A172 (cell line): ENCODE measurements around the gene HPCAL1. TPM values are rescaled to one million over a fixed set of nuclear protein-coding genes. Genes with fewer than 3 reads are reported as not detected.

ENCODE experiments used
- DNase-seq: peaks from one replicate; pipeline ENCODE4 v3.0.0-alpha.2; 2015; ENCODE audit warnings: low spot score
- total RNA-seq: library from RNA; depleted of rRNA; stranded (reverse); fragments of >200 nt; shearing (Covaris generic); gene quantifications from 2 replicates; pipeline ENCODE4 v1.2.3, GENCODE V29; 2014

The HPCAL1 gene
- total RNA-seq, 1 experiment from 2014 or later, result 101 TPM

DNA sequence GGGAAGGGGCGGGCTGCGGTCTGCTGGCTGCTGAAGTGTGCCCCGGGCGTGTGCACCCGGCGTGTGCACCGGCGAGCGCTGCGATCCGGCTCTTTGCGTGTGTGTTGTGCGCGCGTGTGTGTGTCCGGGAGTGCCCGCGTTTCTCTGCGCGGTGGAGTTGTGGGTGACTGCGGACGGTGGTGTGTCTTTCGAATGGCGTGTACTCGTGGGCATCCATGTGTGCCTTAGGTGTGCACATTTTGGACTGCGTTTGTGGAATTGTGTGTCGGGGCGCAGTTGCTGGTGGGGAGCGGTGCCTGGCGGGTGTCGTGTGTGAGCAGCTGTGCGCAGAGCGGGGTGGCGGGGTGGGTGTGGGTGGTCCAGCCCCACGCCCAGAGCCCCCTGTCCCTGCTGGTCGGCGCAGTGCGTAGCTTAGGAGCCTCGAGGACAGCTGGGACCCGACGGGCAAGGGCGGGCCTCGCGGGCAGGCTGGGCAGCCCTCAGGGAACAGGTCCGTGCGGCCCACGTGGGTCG lies 533 bp downstream of the HPCAL1 start:
- DNase-seq, result no peak

DNA sequence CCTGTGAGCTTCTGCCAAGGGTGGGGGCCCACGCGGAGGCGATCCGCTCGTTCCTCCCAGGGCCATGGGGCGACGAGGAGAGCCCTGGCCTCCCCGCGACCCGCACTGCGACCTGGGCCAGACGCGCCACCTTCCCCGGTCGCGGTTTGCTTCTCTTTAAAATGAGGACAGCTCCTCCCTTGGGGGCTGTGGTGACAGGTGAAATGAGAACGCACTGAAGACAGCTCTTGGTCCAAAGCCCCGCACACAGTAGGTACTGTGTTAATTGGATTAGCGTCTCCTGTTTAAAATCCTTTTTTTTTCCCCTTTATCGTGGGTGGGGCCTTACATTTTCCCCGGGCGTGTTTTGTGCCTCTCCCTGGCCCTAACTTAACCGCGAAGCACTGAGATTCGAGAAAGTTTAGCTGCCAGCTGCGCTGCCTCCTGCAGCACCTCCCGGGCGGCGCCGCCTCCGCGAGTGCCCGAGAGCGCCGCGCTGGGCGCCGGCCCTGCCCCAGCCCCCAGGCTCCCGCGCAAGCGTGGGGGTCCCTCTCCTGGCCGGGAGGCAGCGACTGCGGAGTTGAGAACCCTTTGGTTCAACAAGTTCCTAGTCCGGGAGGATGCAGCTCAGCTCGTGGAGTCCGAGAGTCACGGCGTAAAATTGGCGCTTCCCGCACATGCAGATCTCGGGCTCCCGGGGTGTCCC lies 1.1 kb downstream of the HPCAL1 start:
- DNase-seq, result no peak

DNA sequence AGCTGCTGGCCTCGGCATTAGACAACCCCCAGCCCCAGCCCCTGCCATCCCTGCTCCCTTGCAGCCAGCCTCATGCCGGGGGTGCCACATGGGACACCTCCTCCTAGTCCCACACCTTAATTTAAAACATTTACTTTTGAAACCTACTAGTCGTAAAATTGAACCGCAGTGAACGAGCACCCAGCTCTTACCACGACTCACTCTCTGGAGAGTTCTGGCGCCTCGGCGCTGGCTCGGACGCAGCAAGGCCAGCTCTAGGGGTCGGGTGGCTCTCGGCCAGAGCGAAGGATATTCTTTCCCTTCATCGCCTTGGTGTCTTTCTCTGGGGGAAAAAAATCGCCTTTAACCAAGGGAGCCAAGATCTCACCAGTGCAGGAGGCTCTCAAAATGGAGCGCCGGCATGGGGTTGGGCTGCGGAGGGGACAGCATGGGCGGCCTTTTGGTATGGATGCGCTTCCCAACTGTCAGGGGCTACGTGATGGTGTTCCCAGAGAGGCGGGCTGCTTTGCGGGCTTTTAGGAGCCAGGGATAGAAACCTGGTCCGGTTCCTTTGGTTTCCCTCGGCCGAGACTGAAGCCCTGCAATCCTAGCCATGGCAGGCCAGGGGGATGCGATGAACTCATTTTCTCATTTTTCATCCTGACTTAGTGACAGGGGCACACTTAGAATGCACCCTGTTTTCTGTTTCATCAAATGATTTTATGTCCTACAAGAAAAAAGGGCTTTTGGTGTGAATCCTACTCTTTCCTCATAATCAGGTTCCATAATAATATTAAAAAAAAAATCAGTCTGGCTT lies 2.0 kb downstream of the HPCAL1 start:
- no peak for DNase-seq

DNA sequence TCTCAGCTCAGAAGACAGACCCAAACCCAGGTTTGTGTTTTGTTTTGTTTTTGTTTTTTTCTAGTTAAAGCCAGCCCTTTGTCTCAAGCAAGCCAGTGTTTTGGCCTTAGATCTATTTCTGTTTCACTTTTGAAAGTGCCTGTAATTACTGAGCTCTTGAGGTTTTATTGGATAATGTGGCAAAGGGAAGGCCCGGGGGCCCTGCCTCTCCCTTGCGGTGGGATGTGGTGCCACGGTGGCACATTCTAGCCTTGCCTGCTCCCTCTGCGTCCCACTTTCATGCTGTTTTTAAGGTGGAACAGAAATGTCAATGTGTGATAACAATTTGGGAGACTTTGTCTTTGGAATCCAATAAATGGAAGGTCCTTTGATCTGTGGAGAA lies 2.5 kb downstream of the HPCAL1 start:
- DNase-seq, result no peak

DNA sequence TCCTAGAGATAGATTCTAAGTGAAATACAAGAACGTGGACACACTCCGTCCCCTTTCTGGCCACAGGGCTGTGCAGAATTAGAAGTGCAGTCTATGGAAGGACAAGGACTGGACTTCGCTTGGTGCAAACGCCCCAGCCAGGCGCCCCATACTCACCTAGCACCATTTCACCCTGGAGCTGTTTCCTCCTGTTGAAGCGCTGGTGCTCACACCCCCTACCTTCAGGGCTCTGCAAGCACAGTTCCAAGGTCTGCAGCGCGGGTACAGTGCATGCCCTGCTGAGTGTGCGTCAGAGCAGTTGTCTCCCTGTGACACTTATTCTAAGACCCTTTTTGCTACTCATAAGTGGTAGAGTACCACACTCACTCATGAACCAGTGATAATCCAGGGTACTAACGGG lies 3.0 kb downstream of the HPCAL1 start:
- DNase-seq, result no peak

DNA sequence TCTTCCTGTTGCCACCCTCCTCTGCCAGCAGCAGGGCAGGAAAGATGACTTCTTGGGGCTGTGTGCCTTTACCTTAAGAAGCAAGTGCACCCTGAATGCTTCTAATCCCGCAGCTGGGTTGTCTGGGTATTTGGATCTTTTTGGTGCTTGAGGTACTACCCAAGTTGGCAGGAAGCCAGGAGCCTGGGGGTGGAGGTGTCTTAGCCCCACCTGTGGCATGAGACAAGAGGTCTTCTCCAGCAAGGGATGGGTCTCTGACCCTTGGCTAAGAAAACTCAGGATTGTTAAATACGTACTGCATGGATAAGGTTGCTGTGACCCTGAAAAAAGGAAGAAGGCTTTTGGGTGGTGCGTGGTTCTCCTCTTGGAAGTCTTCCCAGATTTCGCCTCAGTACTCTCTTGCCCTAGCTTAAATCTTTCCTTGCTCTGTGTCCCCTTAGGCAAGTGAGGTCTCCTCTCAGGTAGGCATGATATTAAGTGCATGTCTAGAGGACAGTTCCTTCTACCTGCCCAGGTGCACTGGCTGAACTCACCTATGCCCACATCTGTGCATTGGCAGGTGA lies 4.3 kb downstream of the HPCAL1 start:
- DNase-seq, result no peak

DNA sequence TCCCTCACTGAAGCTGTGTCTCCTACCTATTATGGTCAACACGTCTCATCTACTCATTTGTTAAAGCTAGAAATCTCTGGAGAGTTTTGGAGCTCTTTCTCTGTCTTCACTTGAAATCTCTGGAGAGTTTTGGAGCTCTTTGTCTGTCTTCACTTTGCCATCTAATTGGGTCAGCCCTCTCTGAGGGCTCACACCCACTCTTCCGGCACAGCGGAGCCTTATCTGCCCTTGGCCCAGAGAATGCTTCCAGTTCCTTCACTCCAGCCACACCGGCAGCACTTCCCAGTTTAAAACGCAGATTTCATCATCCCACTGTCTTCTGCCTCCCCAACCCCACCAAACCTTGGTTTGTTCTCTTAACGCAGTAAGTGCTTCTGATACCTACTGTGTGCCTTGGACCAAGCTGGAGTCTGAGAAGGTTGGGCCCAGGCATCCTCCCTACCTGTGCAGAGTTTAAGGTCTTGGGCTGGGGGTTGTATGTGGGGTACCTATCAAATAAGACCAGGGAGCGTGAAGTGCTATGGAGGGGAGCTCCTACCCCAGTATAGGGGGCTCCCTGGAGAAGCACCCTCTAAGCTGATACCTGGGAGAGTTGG lies 5.0 kb downstream of the HPCAL1 start:
- DNase-seq, result no peak

DNA sequence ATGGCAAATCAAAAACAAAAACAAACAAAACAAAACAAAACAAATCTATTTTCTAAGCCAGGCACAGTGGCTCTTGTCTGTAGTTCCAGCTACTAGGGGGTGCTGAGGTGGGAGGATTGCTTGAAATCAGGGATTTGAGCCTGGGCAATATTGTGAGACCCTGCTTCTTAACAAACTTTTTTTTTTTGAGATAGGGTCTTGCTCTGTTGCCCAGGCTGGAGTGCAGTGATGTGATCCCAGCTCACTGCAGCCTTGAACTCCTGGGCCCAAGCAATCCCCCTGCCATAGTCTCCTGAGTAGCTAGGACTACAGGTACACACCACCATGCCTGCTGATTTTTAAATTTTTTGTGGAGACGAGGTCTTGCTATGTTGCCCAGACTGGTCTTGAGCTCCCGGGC lies 6.2 kb downstream of the HPCAL1 start:
- no peak for DNase-seq

DNA sequence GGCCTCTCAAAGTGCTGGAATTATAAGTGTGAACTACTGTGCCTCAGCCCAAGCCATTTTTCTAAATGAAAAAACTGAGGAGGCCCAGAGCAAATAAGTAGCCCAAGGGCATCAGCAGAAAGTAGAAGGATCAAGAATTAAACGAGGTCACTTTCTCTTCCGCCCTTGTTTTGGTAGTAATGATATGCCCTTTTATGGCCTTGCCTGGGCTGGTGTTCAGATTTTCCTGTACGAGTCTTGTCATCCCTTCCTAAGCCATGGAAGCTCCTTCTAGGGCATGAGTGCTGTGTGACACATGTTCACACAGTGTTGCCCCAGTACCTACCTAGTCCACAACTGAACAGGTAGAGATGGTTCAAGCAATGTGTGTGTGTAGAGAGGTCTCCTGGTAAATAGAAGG lies 6.6 kb downstream of the HPCAL1 start:
- DNase-seq, result no peak

DNA sequence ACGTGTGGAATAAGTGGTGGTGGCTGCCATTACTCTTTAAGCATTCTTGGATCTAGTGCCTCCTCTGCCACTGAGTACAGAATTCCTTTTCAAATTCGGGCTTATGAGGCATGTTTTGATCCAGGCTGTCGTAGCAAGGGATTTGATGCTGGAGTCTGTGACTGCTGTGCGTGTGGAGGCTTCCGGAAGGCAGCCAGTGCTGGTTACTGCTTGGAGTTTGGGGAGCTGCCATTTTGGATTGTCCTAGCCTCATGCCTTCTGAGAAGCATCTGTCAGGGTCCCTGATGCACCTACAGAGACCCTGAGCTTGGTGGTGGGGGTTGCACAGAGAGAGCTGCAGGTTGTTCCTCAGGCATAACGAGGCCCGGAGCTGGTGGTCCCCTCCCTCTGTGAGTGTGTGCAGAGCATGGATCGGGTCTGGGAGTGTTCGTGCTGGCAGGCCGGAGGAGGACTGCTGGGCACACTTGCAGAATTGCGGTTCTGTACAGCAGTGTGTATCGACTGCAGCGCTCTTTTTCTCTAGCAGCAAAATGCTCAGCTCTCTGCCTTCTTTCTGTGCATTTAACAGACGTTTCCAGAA lies 7.7 kb downstream of the HPCAL1 start:
- DNase-seq, result no peak

DNA sequence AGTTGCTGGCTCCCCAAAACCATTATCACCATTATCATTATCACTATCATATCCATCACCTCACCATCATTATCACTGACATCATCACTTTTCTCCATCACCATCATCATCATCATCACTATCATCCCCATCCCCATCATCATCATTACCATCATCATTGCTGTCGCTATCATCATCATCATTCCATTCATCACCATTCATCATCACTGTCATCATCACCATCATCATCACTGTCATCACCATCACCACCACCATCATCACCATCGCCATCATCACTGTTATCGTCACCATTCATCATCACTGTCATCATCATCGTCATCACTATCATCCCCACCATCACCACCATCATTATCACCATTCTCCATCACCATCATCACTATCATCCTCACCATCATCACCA lies 9.0 kb downstream of the HPCAL1 start:
- no peak for DNase-seq

DNA sequence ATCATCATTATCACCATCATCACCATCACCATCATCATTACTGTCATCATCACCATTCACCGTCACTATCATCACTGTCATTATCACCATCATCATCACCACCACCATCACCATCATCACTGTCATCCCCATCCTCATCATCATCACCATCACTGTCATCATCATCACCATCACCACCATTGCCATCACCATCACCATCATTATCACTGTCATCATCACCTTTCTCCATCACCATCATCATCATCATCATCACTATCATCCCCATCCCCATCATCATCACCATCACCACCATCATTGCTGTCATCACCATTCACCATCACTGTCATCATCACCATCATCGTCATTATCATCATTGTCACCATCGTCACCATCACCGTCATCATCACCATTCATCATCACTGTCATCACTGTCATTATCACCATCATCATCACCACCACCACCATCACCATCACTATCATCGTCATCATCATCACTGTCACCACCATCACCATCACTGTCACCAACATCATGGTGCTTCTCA lies 9.8 kb downstream of the HPCAL1 start:
- DNase-seq, result no peak

DNA sequence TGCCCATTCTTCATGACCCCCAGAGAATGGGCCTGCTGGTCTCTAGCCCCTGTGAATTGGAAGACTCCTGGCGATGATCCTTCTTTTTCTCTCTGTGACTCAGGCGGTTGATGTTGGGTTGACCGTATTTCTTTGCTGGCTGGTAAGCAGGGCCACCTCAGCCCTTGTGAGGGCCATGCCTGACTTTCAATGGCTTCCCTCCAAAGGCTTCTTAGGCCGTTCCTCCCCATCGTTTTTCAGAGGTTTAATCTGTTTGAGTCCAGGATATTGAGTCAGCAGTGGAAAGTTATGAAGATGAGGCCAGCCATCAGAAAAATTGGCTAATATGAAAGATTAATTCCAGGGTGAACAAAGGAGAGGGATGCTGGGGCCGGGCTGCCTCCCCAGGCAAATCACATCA lies 13.6 kb downstream of the HPCAL1 start:
- no peak for DNase-seq

DNA sequence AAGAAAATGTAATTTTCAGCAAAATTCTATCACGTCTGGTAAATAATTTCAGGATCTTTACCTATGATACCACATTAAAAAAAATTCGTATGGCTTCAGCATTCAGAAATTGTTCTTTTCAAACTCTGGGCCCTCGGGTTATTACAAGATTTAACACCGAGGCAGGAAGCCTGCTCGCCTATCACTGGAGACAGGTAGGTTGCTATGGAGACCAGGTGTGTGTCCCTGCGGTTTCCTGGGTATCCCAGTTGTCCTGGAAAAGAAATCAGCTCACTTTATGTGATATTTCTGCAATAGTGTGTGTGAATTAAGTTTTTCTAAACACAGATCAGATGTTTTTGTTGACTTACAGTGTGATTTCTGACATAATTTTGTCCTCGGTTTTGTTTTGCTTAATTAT lies 14.2 kb downstream of the HPCAL1 start:
- no peak for DNase-seq

DNA sequence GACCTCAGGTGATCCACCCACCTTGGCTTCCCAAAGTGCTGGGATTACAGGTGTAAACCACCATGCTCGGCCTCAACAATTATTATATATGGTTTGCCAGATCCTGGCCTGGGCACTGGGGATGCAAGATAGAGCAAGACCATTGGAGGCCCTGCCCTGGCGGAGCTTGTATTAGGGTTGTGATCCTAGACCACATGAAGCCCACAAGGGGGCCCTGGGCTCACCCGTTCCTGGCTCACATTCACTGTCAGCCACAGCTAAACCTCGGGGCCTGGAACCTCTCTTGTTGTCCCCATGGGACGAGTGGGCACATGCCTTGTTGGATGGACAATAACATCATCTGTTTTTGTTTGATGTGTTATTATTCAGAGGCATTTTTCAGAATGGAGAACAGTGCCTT lies 14.9 kb downstream of the HPCAL1 start:
- no peak for DNase-seq

DNA sequence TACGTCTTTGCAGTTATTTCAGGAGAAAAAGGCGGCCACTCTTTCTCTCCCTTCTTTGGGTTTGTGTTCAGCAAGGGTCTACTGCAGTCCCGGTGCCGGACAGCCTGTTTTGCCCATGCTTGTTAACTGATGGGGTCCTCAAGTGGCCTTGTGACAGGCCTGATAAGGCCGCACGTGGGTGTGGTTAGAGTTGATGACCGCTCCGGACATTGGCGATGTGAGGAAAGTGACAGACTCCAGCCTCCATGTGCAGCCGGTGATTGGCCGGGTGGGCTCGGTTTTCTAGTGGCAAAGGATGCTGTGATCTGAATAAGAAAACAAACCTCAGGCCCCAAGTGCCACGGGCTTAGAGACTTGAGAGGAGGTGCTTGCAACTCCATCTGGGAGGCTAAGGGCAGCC lies 15.6 kb downstream of the HPCAL1 start:
- DNase-seq, result no peak

DNA sequence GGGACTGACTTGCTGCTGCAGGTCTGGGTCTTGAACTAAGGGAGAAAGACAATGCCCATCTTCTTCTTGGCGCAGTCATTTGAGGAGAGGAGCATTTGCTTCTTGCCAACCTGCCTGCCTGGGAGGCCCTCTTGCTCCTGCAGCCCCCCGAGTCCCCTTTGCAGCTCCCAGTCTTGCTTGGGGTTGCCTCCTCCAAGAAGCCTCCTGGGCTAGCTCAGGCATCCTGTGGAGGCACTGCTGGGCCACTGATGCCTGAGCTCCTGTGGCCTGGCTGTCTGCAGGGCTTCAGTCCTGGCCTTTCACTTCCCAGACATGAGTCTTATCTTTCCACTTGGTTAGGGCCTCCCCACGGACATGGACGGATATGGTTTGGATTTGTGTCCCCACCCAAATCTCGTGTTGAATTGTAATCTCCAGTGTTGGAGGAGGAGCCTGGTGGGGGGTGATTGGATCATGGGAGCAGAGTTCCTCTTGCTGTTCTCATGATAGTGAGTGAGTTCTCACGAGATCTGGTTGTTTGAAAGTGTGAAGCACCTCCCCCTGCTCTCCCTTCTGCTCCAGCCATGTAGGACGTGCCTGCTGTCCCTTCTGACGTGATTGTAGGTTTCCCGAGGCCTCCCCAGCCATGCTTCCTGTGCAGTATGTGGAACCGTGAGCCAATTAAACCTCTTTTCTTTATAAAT lies 17.3 kb downstream of the HPCAL1 start:
- DNase-seq, result no peak

DNA sequence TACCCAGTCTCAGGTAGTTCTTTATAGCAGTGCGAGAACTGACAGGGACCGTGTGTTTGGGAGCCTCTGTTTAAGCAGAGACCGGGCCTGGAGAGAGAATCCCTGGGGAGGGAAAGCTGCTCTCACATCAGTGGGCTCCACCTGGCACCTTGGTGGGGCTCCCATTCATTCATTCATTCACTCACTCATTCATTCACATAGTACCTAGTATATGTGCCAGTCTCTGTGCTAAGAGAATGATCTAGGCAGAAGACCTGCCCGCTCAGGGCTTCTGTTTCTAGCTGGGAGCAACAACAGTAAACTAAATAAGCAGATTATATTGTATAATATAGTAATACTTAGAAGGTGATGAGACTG lies 17.8 kb downstream of the HPCAL1 start:
- DNase-seq, result no peak

DNA sequence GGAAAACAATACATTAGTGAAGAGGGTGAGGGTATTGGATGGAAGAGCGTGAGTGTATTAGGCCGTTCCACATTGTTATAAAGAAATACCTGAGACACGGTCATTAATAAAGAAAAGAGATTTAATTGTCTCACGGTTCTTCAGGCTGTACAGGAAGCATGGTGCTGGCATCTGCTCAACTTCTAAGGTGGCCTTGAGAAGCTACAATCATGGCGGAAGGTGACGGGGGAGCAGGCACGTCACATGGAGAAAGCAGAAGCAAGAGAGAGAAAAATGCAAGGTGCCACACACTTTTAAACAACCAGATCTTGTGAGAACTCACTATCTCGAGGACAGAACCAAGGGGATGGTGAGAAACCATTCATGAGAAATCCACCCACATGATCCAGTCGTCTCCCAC lies 18.2 kb downstream of the HPCAL1 start:
- DNase-seq, result no peak

DNA sequence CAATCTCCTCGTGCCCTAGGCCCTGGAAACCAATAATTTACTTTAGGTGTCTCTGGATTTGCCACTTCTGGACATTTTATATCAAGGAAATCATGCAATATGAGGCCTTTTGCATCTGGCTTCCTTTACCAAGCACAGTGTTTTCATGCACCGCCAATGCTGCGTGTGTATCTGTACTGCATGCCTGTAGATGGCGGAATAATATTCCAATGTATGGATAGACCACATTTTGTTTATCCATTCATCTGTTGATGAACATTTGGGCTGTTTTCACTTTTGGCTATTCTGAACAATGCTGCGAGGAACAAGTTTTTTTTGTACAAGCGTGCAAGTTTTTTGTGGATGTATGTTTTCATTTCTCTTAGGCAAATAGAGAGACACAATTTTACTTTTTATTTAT lies 18.9 kb downstream of the HPCAL1 start:
- DNase-seq, result no peak

DNA sequence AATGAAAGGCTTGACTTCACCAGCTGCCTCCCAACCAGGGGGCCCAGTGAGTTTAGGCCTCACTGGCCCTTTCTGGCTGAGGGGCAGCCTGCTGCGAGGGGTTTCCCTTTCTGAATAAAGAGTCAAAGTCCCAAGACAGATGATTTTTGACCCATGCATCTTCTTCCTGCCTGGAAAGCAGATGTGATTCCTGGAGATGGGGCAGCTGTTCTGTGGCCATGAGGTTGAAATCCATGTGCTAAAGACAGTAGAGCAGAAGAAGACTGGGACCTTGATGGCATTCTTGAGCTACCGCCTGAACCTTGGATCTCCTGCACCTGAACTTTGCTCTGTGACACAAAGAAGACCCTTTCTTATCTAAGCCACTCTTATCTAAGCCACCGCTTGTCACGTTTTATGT lies 19.8 kb downstream of the HPCAL1 start:
- DNase-seq, result no peak

DNA sequence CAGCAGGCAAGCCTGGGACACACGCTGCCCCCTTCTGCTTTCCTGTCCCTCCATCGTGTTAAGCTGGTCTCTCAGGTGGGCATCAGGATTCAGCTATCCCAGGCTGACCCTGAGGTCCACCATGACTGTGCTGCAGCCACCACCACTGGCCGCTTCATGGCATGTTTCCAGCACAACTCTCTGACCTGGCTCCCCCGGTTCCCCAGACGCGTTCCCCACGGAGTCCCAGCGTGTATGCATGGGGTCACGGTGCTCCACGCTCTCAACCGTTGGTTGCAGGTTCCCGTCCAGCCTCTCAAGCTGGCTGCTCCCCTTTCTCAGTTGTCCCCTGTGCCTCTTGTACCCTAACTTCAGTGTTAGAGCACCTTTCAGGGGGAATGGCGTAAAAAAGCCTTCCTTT lies 20.3 kb downstream of the HPCAL1 start:
- DNase-seq, result no peak
